Retinal pigment epithelial cell (primary cell): ENCODE results near the gene PLAAT2.
"Not testable (repeated sequence)": the region's sequence is repeated elsewhere in the genome, so short reads cannot be mapped to it uniquely, and the experiment has no call there.

Experiments used
- DNase-seq: peaks from one replicate; pipeline ENCODE4 v3.0.0-alpha.2; 2010; ENCODE audit warnings: low read depth
- H3K4me3 ChIP-seq: 2 replicates; pipeline ENCODE4 v1.5.1; 2011; ENCODE audit warnings: mild to moderate bottlenecking, low read length, control low read depth, moderate library complexity
- TF ChIP-seq, protein P1 (sequence below): conservative IDR thresholded peaks from 2 replicates; pipeline ENCODE4 v1.5.1; 2011; ENCODE audit warnings: low read depth, low read length, control low read depth, inconsistent platforms

Gene PLAAT2

GRCh38 chr11:63532799-63533475 lies 30.2 kb downstream of the PLAAT2 start:
- TF ChIP-seq, protein P1, sequence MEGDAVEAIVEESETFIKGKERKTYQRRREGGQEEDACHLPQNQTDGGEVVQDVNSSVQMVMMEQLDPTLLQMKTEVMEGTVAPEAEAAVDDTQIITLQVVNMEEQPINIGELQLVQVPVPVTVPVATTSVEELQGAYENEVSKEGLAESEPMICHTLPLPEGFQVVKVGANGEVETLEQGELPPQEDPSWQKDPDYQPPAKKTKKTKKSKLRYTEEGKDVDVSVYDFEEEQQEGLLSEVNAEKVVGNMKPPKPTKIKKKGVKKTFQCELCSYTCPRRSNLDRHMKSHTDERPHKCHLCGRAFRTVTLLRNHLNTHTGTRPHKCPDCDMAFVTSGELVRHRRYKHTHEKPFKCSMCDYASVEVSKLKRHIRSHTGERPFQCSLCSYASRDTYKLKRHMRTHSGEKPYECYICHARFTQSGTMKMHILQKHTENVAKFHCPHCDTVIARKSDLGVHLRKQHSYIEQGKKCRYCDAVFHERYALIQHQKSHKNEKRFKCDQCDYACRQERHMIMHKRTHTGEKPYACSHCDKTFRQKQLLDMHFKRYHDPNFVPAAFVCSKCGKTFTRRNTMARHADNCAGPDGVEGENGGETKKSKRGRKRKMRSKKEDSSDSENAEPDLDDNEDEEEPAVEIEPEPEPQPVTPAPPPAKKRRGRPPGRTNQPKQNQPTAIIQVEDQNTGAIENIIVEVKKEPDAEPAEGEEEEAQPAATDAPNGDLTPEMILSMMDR: no peak
- peak; percentile 18 for DNase-seq
- no peak overlapping the region for H3K4me3 ChIP-seq

DNA sequence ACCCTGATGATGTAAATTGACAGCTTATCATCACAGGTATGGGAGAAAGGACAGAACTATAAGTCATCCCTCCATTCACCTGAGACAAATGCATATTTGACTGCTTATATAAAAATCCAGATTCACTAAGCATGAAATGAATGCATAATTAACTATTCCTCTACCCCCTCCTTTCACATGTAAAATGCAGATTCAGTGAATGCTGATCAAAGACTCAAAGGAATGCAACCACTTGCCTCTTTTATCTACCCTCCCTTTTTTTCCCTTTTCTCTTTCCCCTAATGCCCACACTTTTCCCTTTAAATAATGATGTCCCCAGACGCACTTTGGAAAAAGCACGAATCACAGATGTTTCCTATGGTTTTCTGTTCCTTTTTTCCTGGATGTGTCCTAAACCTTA lies 31.1 kb downstream of the PLAAT2 start:
- DNase-seq: no peak
- H3K4me3 ChIP-seq: no peak overlapping the region
- TF ChIP-seq, protein P1: no peak

DNA sequence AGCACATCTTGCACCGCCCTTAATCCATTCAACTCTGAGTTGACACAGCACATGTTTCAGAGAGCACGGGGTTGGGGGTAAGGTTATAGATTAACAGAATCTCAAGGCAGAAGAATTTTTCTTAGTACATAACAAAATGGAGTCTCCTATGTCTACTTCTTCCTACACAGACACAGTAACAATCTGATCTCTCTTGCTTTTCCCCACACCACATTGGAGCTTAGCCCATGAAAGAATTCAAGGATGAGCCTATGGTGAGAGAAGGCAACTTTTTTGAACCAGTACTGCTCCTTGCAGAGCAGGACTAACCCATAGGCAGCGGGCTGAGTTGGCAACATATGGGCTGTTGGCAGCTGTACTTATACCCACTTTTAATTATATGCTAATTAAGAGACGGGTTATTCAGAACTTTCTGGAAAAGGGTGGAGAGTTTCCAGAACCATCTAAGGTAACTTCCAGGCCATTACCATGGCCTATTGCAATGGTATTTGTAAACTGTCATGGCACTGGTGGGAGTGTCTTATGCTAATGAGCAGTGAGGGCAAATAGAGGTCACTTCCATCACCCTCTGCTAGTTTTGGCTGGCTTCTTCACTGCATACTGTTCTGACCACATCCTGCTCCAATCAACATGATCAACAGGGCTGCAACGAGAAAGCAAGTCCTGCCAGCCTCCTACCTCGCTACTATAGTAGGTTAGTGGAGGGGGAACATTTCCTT lies 31.9 kb downstream of the PLAAT2 start:
- peak; percentile 41 for DNase-seq
- not testable (repeated sequence) for H3K4me3 ChIP-seq

- TF ChIP-seq, protein P1: no peak
- no peak overlapping the region for H3K4me3 ChIP-seq
- no peak for DNase-seq
Observed at GRCh38 chr11:63530021-63530420, 33.2 kb downstream of the PLAAT2 start.

DNA sequence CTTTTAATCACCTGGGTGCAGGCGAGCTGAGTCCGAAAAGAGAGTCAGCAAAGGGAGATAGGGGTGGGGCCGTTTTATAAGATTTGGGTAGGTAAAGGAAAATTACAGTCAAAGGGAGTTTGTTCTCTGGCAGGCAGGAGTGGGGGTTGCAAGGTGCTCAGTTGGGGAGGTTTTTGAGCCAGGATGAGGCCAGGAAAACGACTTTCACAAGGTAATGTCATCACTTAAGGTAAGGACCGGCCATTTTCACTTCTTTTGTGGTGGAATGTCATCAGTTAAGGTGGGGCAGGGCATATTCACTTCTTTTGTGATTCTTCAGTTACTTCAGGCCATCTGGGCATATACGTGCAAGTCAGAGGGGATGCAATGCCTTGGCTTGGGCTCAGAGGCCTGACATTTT lies 33.8 kb downstream of the PLAAT2 start:
- not testable (repeated sequence) for DNase-seq, H3K4me3 ChIP-seq

GRCh38 chr11:63528729-63529278 lies 34.4 kb downstream of the PLAAT2 start:
- not testable (repeated sequence) for DNase-seq

GRCh38 chr11:63528156-63528555 lies 35.0 kb downstream of the PLAAT2 start:
- DNase-seq, H3K4me3 ChIP-seq: not testable (repeated sequence)

More at GRCh38 chr11:63528729-63529278, 34.4 kb downstream of the PLAAT2 start:
- H3K4me3 ChIP-seq: not testable (repeated sequence)

DNA sequence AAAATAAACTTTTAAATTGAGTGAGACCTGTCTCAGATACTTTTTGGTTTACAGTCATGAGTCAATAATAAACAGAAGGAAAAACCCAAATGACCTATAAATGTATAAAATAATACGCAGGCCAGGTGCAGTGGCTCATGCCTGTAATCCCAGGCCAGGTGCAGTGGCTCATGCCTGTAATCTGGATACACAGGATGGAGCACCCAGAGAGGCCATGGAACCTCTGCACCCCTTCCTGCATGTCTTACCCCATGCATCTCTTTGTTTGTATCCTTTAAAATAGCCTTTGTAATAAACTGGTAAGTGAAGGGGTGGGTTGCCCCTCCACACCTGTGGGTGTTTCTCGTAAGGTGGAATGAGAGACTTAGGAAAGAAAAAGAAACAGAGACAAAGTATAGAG lies 35.5 kb downstream of the PLAAT2 start:
- no peak overlapping the region for H3K4me3 ChIP-seq
- DNase-seq: no peak
- TF ChIP-seq, protein P1: no peak

- DNase-seq: no peak
- no peak overlapping the region for H3K4me3 ChIP-seq
- TF ChIP-seq, protein P1: no peak
Observed at GRCh38 chr11:63523151-63523550, 40.0 kb downstream of the PLAAT2 start.
